GM23338 (cell line): ENCODE results near the gene MND1. TPM values are rescaled to one million over a fixed set of nuclear protein-coding genes. Genes with fewer than 3 reads are reported as not detected.

ENCODE experiments used
- ATAC-seq: fragments of 200-7000 bp; cut with Tn5 transposase; 3 replicates; pipeline ENCODE4 v1.9.1; 2020
- DNase-seq: peaks from one replicate; pipeline ENCODE4 v3.0.0-alpha.2; 2015; ENCODE audit warnings: low spot score
- H2AFZ ChIP-seq: fragments of 200-600 bp; sonication (generic); 2 replicates; pipeline ENCODE4 v1.8.0; 2016; ENCODE audit warnings: antibody characterized with exemption, mild to moderate bottlenecking, moderate library complexity
- H3F3A ChIP-seq: fragments of 200-600 bp; sonication (generic); replicated peaks from 2 replicates; pipeline ENCODE4 v1.8.0; 2017; ENCODE audit warnings: antibody characterized with exemption, mixed run types, low read depth
- H3K27ac ChIP-seq: fragments of 200-600 bp; sonication (generic); 2 replicates; pipeline ENCODE4 v1.6.1; 2016; ENCODE audit warnings: low read depth
- H3K27me3 ChIP-seq: fragments of 200-600 bp; sonication (generic); 2 replicates; pipeline ENCODE4 v1.8.0; 2016; ENCODE audit warnings: mild to moderate bottlenecking, mixed run types, moderate library complexity; ENCODE audit not compliant: insufficient read depth
- H3K36me3 ChIP-seq: fragments of 200-600 bp; sonication (generic); 2 replicates; pipeline ENCODE4 v1.8.0; 2016; ENCODE audit warnings: mild to moderate bottlenecking; ENCODE audit not compliant: insufficient read depth
- H3K4me1 ChIP-seq: fragments of 200-600 bp; sonication (generic); 2 replicates; pipeline ENCODE4 v1.8.0; 2016; ENCODE audit warnings: mild to moderate bottlenecking, moderate library complexity; ENCODE audit not compliant: insufficient read depth
- H3K4me2 ChIP-seq: fragments of 200-600 bp; sonication (generic); 2 replicates; pipeline ENCODE4 v1.7.1; 2017; ENCODE audit warnings: mixed run types
- H3K4me3 ChIP-seq: fragments of 200-600 bp; sonication (generic); 2 replicates; pipeline ENCODE4 v1.6.1; 2016; ENCODE audit warnings: mixed run types
- H3K79me2 ChIP-seq: fragments of 200-600 bp; sonication (generic); replicated peaks from 2 replicates; pipeline ENCODE4 v1.8.0; 2017; ENCODE audit warnings: mild to moderate bottlenecking; ENCODE audit not compliant: insufficient read depth
- H3K9me2 ChIP-seq: fragments of 200-600 bp; sonication (generic); 2 replicates; pipeline ENCODE4 v1.8.0; 2017; ENCODE audit not compliant: insufficient read depth
- H4K20me1 ChIP-seq: fragments of 200-600 bp; sonication (generic); replicated peaks from 2 replicates; pipeline ENCODE4 v1.8.0; 2017; ENCODE audit warnings: mild to moderate bottlenecking; ENCODE audit not compliant: insufficient read depth
- H3K27ac Mint-ChIP-seq: 2 replicates; pipeline ENCODE4 v1.8.0; 2020; ENCODE audit warnings: inconsistent platforms, mild to moderate bottlenecking, moderate library complexity, mixed read lengths
- H3K27me3 Mint-ChIP-seq: 3 replicates; pipeline ENCODE4 v1.8.0; 2022; ENCODE audit warnings: low read depth, mild to moderate bottlenecking, moderate library complexity, mixed read lengths, inconsistent platforms; ENCODE audit not compliant: insufficient read depth, poor library complexity
- H3K36me3 Mint-ChIP-seq: 3 replicates; pipeline ENCODE4 v1.8.0; 2021; ENCODE audit warnings: low read depth, mild to moderate bottlenecking, inconsistent platforms, moderate library complexity, mixed read lengths
- H3K4me1 Mint-ChIP-seq: 3 replicates; pipeline ENCODE4 v1.8.0; 2020; ENCODE audit warnings: mild to moderate bottlenecking, inconsistent platforms, mixed read lengths
- H3K4me3 Mint-ChIP-seq: 3 replicates; pipeline ENCODE4 v1.8.0; 2021; ENCODE audit warnings: moderate library complexity, mild to moderate bottlenecking, inconsistent platforms, mixed read lengths
- H3K9me3 Mint-ChIP-seq: 3 replicates; pipeline ENCODE4 v1.8.0; 2020; ENCODE audit warnings: moderate library complexity, mild to moderate bottlenecking, inconsistent platforms, mixed read lengths
- CREB1 ChIP-seq: fragments of 250-450 bp; sonication (Bioruptor Pico); IDR thresholded peaks from 2 replicates; pipeline ENCODE4 v1.5.0; 2020; ENCODE audit warnings: low read depth, mild to moderate bottlenecking, moderate library complexity
- ETS1 ChIP-seq: IDR thresholded peaks from 2 replicates; pipeline ENCODE4 v1.6.1; 2016; ENCODE audit warnings: antibody characterized with exemption
- EZH2 ChIP-seq: fragments of 200-600 bp; sonication (generic); IDR thresholded peaks from one replicate; pipeline ENCODE4 v1.8.0; 2017; ENCODE audit warnings: antibody characterized with exemption, mild to moderate bottlenecking, low read depth; ENCODE audit not compliant: unreplicated experiment
- EZH2phosphoT487 ChIP-seq: fragments of 200-600 bp; sonication (generic); IDR thresholded peaks from one replicate; pipeline ENCODE4 v1.8.1; 2018; ENCODE audit warnings: antibody characterized with exemption; ENCODE audit not compliant: unreplicated experiment
- NANOG ChIP-seq: IDR thresholded peaks from 2 replicates; pipeline ENCODE4 v1.6.1; 2016; ENCODE audit warnings: antibody characterized with exemption, borderline replicate concordance
- POLR2AphosphoS5 ChIP-seq: IDR thresholded peaks from 2 replicates; pipeline ENCODE4 v1.6.1; 2016; ENCODE audit warnings: antibody characterized with exemption, low read depth
- REST ChIP-seq: IDR thresholded peaks from one replicate; pipeline ENCODE4 v1.6.1; 2018; ENCODE audit warnings: antibody characterized with exemption; ENCODE audit not compliant: unreplicated experiment
- STAT1 ChIP-seq: IDR thresholded peaks from one replicate; pipeline ENCODE4 v1.6.1; 2016; ENCODE audit warnings: antibody characterized with exemption; ENCODE audit not compliant: unreplicated experiment
- ZNF114 ChIP-seq: fragments of 250-450 bp; sonication (Bioruptor Pico); IDR thresholded peaks from 2 replicates; pipeline ENCODE4 v1.5.0; 2020; ENCODE audit warnings: mild to moderate bottlenecking, moderate library complexity
- ZNF462 ChIP-seq: fragments of 250-450 bp; sonication (Bioruptor Pico); IDR thresholded peaks from 2 replicates; pipeline ENCODE4 v1.5.0; 2020; ENCODE audit warnings: mild to moderate bottlenecking, moderate library complexity
- polyA plus RNA-seq: library from polyadenylated mRNA; unstranded; fragments of >200 nt; fragmentation: Nextera tagmentation; extraction: Ambion mirVana; gene quantifications from 2 replicates; pipeline ENCODE4 v1.2.1, GENCODE V29; 2016
- total RNA-seq: library from RNA; depleted of rRNA; stranded (reverse); fragments of >200 nt; shearing (Covaris generic); gene quantifications from 2 replicates; pipeline ENCODE4 v1.2.3, GENCODE V29; 2014

MND1 gene
- total and polyA plus RNA-seq, 2 experiments from 2014 or later = 22.5 to 63.5 TPM

GRCh38 chr4:153453402-153453801 lies 108.9 kb downstream of the MND1 start:
- Histone ChIP-seq H3K9me2 (no peaks in the 10 kb centered on the region), H4K20me1 (no peaks in the 10 kb centered on the region), H3K4me1 (no peaks in the 10 kb centered on the region), H2AFZ (no peak overlapping the region), H3K36me3 (no peaks in the 10 kb centered on the region), H3K4me3 (no peak overlapping the region), H3F3A (no peaks in the 10 kb centered on the region), H3K79me2 (no peaks in the 10 kb centered on the region), H3K27me3 (no peaks in the 10 kb centered on the region), H3K4me2 (no peak overlapping the region), H3K27ac (no peak overlapping the region)
- DNase-seq (no peak), ATAC-seq (no peak)
- no peak overlapping the region for H3K4me3 Mint-ChIP-seq
- no peaks in the 10 kb centered on the region for H3K9me3 Mint-ChIP-seq
- no peaks in the 10 kb centered on the region for H3K36me3 Mint-ChIP-seq
- peaks cover 12% of the 10 kb centered on the region for H3K27me3 Mint-ChIP-seq
- TF ChIP-seq STAT1 (no peak), ZNF114 (CRISPR knock-in tag) (no peak), EZH2 (no peak)
- H3K4me1 Mint-ChIP-seq = peaks cover 13% of the 10 kb centered on the region
- H3K27ac Mint-ChIP-seq = no peak overlapping the region

- no peaks in the 10 kb centered on the region for H3K9me2 ChIP-seq
- no peak overlapping the region for H3K27ac ChIP-seq
- H3K4me2 ChIP-seq = no peak overlapping the region
- TF ChIP-seq CREB1 (CRISPR knock-in tag) (no peak), EZH2 (no peak), REST (no peak), ETS1 (no peak), NANOG (no peak), ZNF462 (CRISPR knock-in tag) (no peak), EZH2phosphoT487 (no peak), POLR2AphosphoS5 (no peak)
- H3K36me3 ChIP-seq = no peaks in the 10 kb centered on the region
- H4K20me1 ChIP-seq = no peaks in the 10 kb centered on the region
- Mint-ChIP-seq H3K9me3 (no peaks in the 10 kb centered on the region; the same call in 2 of the 3 replicates), H3K36me3 (no peaks in the 10 kb centered on the region), H3K27ac (no peak overlapping the region), H3K4me3 (no peak overlapping the region), H3K4me1 (peaks cover under 1% of the 10 kb centered on the region; the same call in 1 of the 3 replicates), H3K27me3 (peaks cover 3% of the 10 kb centered on the region)
- no peaks in the 10 kb centered on the region for H3K4me1 ChIP-seq
- DNase-seq (no peak), ATAC-seq (no peak)
- H3K27me3 ChIP-seq = no peaks in the 10 kb centered on the region
- no peaks in the 10 kb centered on the region for H3K79me2 ChIP-seq
- no peak overlapping the region for H2AFZ ChIP-seq
- no peaks in the 10 kb centered on the region for H3F3A ChIP-seq
- H3K4me3 ChIP-seq = no peak overlapping the region
Measured at GRCh38 chr4:153458969-153459368, 114.5 kb downstream of the MND1 start.
